Right renal pelvis (tissue), 4 donors: ENCODE measurements around the gene ZBTB1. TPM values are rescaled to one million over a fixed set of nuclear protein-coding genes. Genes with fewer than 3 reads are reported as not detected.
A peak's percentile ranks its signal among the peaks of the same experiment; 100 is the strongest.
"Not testable (repeated sequence)": the region's sequence is repeated elsewhere in the genome, so short reads cannot be mapped to it uniquely, and the experiment has no call there.

ENCODE experiments used
- DNase-seq, 4 donors: peaks; one replicate each; pipeline ENCODE4 v3.0.0-alpha.2; 2013; ENCODE audit warnings: low read depth in 4 of 4, low spot score in 3 of 4, missing footprints in 1 of 4
- polyA plus RNA-seq, 4 donors: library from polyadenylated mRNA; unstranded; fragments of 120-200 nt; gene quantifications; one replicate each; pipeline ENCODE4 v1.2.1, GENCODE V29; 2013; ENCODE audit not compliant: insufficient read length in 4 of 4

Gene ZBTB1
- polyA plus RNA-seq, 4 donors = 52.0 to 73.9 (median 65.8) TPM

- DNase-seq = no peak
These were observed 13.7 kb downstream of the ZBTB1 start for GRCh38 chr14:64518229-64518628.

DNA sequence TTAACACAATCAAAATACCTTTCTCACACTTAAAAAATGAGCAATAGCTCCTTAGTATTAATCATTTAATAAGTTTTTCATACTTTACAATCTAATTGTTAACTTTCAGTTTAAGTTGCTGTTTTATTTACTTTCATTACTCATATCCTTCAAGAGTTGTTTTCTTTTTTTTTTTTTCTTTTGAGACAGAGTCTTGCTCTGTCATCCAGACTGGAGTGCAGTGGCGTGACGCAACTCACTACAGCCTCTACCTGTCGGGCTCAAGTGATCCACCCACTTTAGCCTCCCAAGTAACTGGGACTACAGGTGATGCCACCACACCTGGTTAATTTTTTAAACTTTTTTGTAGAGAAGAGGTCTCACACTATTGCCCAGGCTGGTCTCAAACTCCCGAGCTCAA is 16.1 kb downstream of the ZBTB1 start:
- no peak for DNase-seq

DNA sequence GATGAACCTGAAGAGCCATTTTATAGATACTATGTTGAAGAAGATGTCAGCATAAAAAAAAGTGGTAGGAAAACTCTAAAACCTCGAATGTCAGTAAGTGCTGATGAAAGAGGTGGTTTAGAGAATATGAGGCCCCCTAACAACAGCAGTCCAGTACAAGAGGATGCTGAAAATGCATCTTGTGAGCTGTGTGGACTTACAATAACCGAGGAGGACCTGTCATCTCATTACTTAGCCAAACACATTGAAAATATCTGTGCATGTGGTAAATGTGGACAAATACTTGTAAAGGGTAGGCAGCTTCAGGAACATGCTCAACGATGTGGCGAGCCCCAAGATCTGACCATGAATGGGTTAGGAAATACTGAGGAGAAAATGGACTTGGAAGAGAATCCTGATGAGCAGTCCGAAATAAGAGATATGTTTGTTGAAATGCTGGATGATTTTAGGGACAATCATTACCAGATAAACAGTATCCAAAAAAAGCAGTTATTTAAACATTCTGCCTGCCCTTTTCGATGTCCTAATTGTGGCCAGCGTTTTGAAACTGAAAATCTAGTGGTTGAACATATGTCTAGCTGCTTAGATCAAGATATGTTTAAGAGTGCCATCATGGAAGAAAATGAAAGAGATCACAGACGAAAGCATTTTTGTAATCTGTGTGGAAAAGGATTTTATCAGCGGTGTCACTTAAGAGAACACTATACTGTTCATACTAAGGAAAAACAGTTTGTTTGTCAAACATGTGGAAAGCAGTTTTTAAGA is 18.2 kb downstream of the ZBTB1 start:
- DNase-seq = no peak

DNA sequence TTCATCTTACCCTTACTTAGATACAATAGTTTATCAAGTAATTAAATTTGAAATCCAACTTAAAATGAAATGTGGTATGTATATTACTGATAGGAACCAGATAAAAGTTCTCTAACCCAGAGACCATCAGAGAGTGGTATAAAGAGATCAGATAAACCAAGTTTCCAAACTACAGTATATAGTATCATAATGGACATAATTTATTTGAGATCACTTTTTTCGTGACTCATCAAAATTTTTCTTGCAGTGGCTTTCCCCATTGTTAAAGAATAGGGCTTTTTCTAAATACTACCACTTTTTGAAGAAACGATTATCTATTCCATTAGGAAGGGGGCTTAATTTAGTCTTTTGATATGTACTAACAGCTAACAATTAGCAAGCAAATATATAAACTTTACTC is 20.8 kb downstream of the ZBTB1 start:
- DNase-seq = no peak

GRCh38 chr14:64531567-64531966 is 27.0 kb downstream of the ZBTB1 start:
- no peak for DNase-seq

DNA sequence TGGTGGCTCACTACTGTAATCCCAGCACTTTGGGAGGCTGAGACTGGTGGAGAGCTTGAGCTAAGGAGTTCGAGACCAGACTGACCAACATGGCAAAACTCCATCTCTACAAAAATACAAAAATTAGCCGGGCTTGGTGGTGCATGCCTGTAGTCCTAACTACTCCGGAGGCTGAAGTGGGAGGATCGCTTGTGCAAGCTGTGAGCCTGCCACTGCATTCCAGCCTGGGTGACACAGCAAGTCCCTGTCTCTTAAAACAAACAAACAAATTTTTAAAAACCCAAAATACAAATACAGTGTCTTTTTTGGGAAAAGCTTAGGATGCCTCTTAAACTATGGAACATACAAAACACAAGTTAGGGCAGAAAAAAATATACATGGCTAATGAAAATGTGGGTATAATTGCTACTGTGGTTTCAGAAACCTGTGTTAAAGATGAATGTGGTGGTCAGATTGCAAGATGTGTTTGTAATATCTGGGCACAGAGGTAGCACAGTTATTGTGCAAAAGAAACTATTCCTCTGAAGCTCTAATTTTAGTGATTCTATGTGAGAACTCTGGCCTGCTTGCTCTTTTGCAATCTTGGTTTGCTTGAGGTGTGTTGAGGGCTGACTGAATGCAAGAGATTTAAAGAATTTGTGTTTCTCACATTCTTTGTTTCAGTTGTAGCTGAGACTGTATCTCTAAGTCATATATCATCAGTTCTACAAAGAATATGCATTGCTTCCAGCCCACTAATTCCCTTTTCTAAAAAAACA is 32.1 kb downstream of the ZBTB1 start:
- DNase-seq = no peak

GRCh38 chr14:64540208-64541202 is 35.9 kb downstream of the ZBTB1 start, which contains the start of gene HSPA2:
HSPA2 (plus strand) TSS chr14:64540741; CDS start chr14:64540850, 109 bp downstream.
- DNase-seq = peak; percentile 98 to 100 (median 98)

DNA sequence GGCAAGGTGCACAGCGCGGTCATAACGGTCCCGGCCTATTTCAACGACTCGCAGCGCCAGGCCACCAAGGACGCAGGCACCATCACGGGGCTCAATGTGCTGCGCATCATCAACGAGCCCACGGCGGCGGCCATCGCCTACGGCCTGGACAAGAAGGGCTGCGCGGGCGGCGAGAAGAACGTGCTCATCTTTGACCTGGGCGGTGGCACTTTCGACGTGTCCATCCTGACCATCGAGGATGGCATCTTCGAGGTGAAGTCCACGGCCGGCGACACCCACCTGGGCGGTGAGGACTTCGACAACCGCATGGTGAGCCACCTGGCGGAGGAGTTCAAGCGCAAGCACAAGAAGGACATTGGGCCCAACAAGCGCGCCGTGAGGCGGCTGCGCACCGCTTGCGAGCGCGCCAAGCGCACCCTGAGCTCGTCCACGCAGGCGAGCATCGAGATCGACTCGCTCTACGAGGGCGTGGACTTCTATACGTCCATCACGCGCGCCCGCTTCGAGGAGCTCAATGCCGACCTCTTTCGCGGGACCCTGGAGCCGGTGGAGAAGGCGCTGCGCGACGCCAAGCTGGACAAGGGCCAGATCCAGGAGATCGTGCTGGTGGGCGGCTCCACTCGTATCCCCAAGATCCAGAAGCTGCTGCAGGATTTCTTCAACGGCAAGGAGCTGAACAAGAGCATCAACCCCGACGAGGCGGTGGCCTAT is 36.8 kb downstream of the ZBTB1 start:
- peak in 1 of 4 donors; percentile 47 for DNase-seq

GRCh38 chr14:64541972-64542835 is 37.6 kb downstream of the ZBTB1 start:
- DNase-seq = peak in 1 of 4 donors; percentile 31

GRCh38 chr14:64542836-64543201 is 38.2 kb downstream of the ZBTB1 start:
- DNase-seq = no peak

GRCh38 chr14:64544607-64545312 is 40.2 kb downstream of the ZBTB1 start:
- no peak for DNase-seq

- no peak for DNase-seq
These were observed 44.4 kb downstream of the ZBTB1 start for GRCh38 chr14:64549016-64549415.

DNA sequence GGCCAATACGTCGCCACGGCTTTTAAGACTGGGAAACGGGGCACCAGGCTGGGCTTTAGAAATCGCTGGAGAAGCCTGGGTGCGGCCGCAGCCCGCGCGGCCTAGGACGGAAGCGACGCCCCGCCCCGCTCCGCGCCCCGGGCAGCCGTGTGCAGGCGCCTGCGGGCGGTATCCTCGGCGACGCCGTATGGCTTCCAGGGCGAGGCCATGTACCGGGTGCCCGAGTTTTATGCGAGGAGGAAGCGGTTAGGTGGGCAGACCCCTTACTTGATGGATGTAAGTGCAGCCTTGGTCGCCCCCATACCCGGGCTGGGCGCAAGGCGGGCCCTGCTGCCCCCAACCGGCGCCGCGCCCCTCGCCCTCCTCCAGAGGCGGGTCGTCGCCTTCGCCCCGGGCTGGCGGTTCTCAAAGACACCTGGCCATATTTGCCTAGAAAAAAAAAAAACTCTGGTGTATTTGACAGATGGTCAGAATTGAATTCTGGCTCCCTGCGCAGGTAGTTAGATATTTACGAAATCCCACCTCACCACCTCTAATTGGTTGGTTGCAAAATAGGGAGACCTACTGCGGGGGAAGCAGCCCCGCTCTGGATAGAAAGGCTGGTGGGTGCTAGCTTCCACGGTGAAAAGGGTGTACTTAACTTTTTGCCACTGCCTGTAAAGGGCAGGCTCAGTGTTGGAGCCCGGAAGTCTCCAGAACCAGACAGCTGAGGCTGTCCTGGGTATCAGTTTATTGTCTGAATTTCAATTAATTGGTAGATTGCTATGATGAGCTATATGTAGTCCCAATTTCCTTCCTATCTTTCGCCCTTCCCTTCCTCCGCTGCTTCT is 45.4 kb downstream of the ZBTB1 start, which contains the start of gene PPP1R36:
Gene PPP1R36, plus strand, starts transcription at position 171 of the 830 bp plus-strand sequence. Its CDS starts 37 bp downstream, at position 208.
- peak in 1 of 4 donors; percentile 23 for DNase-seq

DNA sequence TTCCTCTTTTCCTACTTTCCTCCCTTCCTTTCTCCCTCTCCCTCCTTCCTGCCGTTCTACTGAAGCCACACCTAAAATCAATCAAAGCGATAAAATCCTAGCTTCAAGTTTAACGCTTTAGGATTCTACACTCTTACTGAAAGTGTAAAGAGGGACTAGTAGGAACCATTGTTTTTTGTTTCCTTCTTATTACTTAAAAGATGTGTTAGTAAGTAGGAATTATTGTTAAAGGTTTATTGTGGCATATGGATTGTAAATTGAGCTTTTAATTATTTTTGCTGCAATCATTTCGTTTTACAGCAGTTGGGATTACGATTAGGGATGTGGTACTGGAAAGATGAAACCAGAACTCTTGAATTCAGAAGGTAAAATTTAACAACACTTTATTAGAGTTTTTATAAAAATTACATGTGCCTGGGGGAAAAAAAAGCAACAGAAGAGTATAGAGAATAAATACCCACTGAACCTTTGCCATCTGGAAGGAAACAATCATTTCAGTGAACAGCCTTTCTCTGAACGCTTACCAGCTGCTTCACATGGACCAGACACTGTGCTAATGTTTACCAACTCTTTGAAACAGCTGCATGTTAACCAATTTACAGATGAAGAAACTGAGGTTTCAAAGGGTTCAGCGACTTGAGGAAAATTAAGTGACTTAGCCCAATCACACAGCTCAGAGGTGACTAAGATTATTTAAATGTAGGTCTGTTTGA is 46.2 kb downstream of the ZBTB1 start:
- no peak for DNase-seq

GRCh38 chr14:64554556-64554955 is 50.0 kb downstream of the ZBTB1 start:
- DNase-seq = no peak

- DNase-seq = no peak
These were observed 52.0 kb downstream of the ZBTB1 start for GRCh38 chr14:64556526-64556925.

GRCh38 chr14:64558216-64558615 is 53.6 kb downstream of the ZBTB1 start:
- not testable (repeated sequence) for DNase-seq
